Measurements from ENCODE around the gene MEIS2.

- TF ChIP-seq, protein P1, sequence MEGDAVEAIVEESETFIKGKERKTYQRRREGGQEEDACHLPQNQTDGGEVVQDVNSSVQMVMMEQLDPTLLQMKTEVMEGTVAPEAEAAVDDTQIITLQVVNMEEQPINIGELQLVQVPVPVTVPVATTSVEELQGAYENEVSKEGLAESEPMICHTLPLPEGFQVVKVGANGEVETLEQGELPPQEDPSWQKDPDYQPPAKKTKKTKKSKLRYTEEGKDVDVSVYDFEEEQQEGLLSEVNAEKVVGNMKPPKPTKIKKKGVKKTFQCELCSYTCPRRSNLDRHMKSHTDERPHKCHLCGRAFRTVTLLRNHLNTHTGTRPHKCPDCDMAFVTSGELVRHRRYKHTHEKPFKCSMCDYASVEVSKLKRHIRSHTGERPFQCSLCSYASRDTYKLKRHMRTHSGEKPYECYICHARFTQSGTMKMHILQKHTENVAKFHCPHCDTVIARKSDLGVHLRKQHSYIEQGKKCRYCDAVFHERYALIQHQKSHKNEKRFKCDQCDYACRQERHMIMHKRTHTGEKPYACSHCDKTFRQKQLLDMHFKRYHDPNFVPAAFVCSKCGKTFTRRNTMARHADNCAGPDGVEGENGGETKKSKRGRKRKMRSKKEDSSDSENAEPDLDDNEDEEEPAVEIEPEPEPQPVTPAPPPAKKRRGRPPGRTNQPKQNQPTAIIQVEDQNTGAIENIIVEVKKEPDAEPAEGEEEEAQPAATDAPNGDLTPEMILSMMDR (IDR thresholded peaks at IDR 0.05; ENCODE audit: borderline replicate concordance, extremely low read depth, low read length, poor library complexity, severe bottlenecking): no peak
- no peak for TF ChIP-seq EZH2 (IDR thresholded peaks at IDR 0.05; ENCODE audit: borderline replicate concordance, low read depth, low read length, severe bottlenecking)
These were observed 24.6 kb downstream of the MEIS2 start for GRCh38 chr15:37075777-37076176.

Measured in DND-41 (cell line).